ENCODE measurements around the gene LIAS.
"Not testable (repeated sequence)": the region's sequence is repeated elsewhere in the genome, so short reads cannot be mapped to it uniquely, and the experiment has no call there.

LIAS gene

DNA sequence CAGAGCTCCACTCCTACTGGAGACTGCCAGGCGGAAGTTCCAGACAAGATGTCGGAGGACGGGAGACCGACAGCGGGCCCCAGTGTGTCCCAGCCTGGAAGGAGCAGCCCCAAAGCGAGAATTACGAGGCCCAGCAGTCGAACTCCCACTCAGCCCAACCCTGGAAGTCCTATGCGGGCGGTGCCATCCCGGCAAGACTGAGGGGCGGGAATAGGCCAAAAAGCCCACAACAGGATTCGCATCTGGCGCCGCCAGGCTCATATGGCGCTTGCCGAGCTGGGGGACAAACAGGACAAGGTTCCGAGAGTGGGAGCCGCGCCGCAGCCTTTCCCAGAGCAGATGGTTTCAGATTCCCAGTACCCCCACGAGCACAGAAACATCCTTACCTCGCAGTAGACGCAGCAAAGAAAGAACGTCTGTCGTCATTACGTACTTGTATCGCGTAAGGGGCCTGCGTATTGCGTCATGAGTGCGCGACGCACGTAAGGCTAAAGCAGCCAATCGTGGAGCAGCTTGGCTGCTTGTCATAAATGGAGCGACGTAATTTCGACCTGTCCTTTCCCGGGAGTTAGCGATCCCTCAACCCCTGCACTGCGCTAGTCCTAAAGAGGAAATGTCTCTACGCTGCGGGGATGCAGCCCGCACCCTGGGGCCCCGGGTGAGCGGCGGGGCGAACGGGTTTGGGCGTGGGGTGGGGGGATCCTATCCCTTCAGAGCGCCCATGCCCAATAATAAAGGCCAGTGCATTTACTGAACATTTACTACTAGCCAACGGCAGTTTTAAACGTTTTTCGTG is at the start of gene LIAS, which contains the start of gene RPL9:
LIAS (plus strand) TSS at position 552 of the 796 bp plus-strand sequence; CDS start at position 614, 62 bp downstream.
RPL9 (minus strand) TSS at position 418 of the 796 bp plus-strand sequence. CDS start 483 bp downstream, outside the sequence.
- peak within 1 kb of the TSS; percentile 75 to 87 (median 84) for H3K4me3 ChIP-seq
- H3K27me3 ChIP-seq: no peaks in the 10 kb centered on the region
- peak within 1 kb of the TSS; percentile 93 to 99 (median 96) for H3K27ac ChIP-seq
- H4K20me1 ChIP-seq: peaks cover 42 to 47% (median 44%) of the 10 kb centered on the region in 11 experiments
- H3K9me3 ChIP-seq (replicated peaks in 1 of 11): no peaks in the 10 kb centered on the region
- H3K36me3 ChIP-seq: peaks cover 54 to 72% (median 65%) of the 10 kb centered on the region in 11 experiments
- peak in 9 of 11 experiments; percentile 13 to 84 (median 47); a peak in 9 of 22 replicates for TF ChIP-seq Cebpa-rat (IDR thresholded peaks at IDR 0.05)
- H3K9ac ChIP-seq: peak within 1 kb of the TSS; percentile 94 to 99 (median 97)
- H3K4me2 ChIP-seq: peak within 1 kb of the TSS; percentile 78 to 98 (median 94)
- peaks cover 17 to 41% (median 35%) of the 10 kb centered on the region in 10 experiments for H3K4me1 ChIP-seq

DNA sequence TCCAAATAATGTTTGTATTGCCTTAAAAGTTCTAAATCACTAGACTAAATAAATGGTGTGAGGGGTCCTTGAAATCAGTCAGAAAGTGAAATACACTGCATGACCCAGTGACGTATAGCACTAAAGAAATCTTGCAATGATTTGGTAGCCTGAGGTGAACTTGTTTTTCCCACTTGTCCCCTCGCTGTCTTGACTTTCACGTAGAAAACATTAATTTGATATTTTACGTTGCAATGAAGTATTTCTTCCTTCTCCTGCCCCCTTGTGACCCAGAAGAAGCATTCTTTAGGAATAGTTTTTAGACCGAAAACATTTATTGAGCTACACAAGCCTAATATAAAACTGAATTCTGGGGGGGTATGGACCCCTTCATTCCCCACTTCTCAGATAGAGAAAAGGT is 48.4 kb upstream of the LIAS start:
- no peaks in the 10 kb centered on the region for H3K36me3 ChIP-seq
- H3K9me3 ChIP-seq (replicated peaks in 1 of 11): no peaks in the 10 kb centered on the region
- H3K4me3 ChIP-seq: no peak overlapping the region
- no peaks in the 10 kb centered on the region for H4K20me1 ChIP-seq
- no peaks in the 10 kb centered on the region for H3K27me3 ChIP-seq
- no peak overlapping the region for H3K4me2 ChIP-seq
- H3K27ac ChIP-seq: no peak overlapping the region
- H3K4me1 ChIP-seq: no peaks in the 10 kb centered on the region
- no peak for TF ChIP-seq Cebpa-rat (IDR thresholded peaks at IDR 0.05)
- no peak overlapping the region for H3K9ac ChIP-seq

DNA sequence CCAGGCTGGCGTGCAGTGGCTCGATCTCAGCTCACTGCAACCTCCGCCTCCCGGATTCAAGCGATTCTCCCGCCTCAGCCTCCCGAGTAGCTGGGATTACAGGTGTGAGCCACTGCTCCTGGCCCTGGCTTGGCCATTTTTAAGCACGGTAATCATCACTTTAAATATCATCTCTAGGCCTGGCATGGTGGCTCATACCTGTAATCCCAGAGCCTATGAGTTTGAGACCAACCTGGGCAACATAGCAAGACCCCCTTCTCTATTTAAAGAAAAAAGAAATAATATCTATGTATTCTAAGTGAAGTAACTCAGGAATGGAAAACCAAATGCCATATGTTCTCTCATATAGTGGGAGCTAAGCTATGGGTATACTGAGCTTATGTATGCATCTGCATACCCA is 47.3 kb upstream of the LIAS start:
- H3K36me3 ChIP-seq; H3K9ac ChIP-seq; H3K4me3 ChIP-seq; H3K27me3 ChIP-seq; H3K27ac ChIP-seq; H3K4me1 ChIP-seq; H3K9me3 ChIP-seq (replicated peaks in 1 of 11); H3K4me2 ChIP-seq; H4K20me1 ChIP-seq: not testable (repeated sequence)

DNA sequence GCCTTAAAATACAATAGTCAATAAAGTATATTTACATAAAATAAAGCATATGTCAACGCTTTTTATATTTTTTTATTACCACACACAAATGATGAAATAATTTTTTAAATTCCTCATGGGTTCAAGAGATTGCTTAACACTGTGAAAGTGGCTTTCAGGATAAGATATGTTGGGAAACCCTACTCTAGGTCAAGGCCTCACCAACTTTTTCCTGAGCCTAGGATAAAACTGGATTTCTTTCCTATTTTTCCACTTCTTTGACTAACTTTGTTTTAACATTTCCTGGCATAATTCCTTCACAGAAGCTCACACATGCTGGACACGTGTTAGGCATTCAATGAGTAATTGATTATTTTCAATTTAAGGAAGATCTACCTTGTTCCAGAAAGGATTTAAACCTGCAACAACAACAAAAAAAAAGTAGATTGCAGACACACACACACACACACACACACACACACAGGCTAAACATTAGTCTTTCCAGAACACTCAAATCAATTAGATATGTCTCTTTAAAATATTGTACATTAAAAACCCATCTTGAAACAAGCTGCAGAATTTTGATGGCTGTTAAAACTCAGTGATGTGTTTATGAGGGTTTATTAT is 43.1 kb upstream of the LIAS start:
- no peaks in the 10 kb centered on the region for H4K20me1 ChIP-seq
- H3K4me3 ChIP-seq: no peak overlapping the region
- H3K27ac ChIP-seq: no peak overlapping the region
- H3K9ac ChIP-seq: no peak overlapping the region
- no peaks in the 10 kb centered on the region for H3K9me3 ChIP-seq (replicated peaks in 1 of 11)
- no peaks in the 10 kb centered on the region for H3K4me1 ChIP-seq
- no peaks in the 10 kb centered on the region for H3K27me3 ChIP-seq
- no peak for TF ChIP-seq Cebpa-rat (IDR thresholded peaks at IDR 0.05)
- H3K4me2 ChIP-seq: no peak overlapping the region
- no peaks in the 10 kb centered on the region for H3K36me3 ChIP-seq

DNA sequence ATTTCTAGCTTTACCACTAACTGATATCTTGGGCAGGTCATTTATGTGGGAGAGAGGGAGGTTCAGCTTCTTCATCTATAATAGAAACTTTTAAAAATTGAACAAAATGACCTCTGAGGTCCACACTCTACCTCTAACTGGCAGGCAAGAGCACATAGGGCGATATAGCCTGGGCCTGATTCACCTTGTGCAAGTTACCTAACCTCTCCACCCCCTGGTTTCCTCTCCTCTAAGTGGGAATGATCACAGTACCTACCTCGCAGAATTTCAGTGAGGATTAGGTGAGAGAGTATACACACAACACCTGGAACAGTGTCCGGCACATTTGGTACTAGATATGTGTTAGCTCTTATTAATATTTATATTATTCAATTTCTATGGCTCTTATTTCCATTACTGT is 36.6 kb upstream of the LIAS start:
- TF ChIP-seq Cebpa-rat (IDR thresholded peaks at IDR 0.05): no peak
- no peak overlapping the region for H3K27ac ChIP-seq
- H3K36me3 ChIP-seq: no peaks in the 10 kb centered on the region
- H3K4me2 ChIP-seq: no peak overlapping the region
- no peaks in the 10 kb centered on the region for H4K20me1 ChIP-seq
- no peaks in the 10 kb centered on the region for H3K27me3 ChIP-seq
- no peaks in the 10 kb centered on the region for H3K4me1 ChIP-seq
- H3K4me3 ChIP-seq: no peak overlapping the region
- no peak overlapping the region for H3K9ac ChIP-seq
- no peaks in the 10 kb centered on the region for H3K9me3 ChIP-seq (replicated peaks in 1 of 11)

DNA sequence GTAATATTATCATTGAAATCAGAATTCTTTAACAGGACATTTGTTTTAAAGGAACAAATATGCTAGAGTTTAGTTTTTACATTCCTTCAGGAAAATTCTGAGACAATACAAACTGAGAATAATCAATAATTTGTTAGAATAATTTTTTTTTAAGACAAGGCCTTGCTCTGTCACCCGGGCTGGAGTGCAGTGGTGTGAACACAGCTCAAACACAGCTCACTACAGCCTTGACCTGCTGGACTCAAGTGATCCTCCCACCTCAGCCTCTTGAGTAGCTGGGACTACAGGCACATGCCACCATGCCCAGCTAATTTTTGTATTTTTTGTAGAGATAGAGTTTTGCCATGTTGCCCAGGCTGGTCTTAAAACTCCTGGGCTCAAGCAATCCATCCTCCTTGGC is 33.6 kb upstream of the LIAS start:
- H3K27ac ChIP-seq; H3K4me2 ChIP-seq; H3K9ac ChIP-seq; H3K27me3 ChIP-seq; H3K4me1 ChIP-seq; H3K9me3 ChIP-seq (replicated peaks in 1 of 11); H3K4me3 ChIP-seq; H3K36me3 ChIP-seq; H4K20me1 ChIP-seq: not testable (repeated sequence)

DNA sequence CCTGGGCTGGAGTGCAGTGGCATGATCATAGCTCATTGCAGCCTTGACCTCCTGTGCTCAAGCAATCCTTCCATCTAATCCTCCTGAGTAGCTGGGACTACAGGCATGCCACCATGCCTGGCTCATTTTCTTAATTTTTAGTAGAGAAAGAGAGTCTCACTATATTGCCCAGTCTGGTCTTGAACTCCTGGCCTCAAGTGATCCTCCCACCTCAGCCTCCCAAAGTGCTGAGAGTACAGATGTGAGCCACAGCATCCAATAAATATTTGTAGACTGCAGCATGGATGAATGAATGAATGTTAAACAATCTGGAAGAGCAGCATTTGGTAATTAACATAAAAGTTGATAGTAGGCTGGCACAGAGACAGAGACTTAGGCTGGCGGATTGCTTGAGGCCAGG is 32.1 kb upstream of the LIAS start:
- Histone ChIP-seq H3K27me3 (no peaks in the 10 kb centered on the region), H3K4me2 (no peak overlapping the region), H3K9ac (no peak overlapping the region), H3K9me3 (replicated peaks in 1 of 11) (no peaks in the 10 kb centered on the region), H3K27ac (no peak overlapping the region), H3K4me3 (no peak overlapping the region), H3K36me3 (no peaks in the 10 kb centered on the region), H3K4me1 (peaks cover 0 to 7% (median 0%) of the 10 kb centered on the region in 10 experiments; a peak in 1 of 20 replicates), H4K20me1 (no peaks in the 10 kb centered on the region)
- no peak for TF ChIP-seq Cebpa-rat (IDR thresholded peaks at IDR 0.05)

DNA sequence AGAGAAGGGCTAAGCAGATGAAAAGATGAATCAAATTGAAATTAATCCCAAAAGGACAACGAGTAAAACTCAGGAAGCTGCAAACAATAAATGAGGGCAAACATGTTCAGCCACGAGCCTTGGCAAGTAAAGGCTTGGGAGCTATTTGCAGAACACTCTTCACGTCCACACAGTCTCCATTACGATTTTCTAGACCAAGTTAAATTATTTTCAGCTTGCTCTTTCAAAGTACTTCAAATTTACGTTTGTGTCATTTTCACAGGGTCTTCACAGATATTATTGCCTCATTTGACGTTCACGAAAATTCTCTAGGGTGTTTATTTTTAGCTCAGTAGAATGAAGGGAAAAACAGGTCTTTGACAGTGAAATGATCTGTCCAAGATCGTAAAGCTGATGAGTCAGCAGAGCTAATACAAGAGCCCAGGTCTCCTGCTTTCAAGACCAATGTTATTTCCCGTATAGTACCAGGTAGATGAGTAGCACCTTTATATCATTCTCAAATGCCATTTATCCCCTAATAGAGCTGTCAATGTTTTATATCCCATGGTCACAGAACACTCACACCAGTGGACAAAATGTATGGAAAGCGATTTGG is 31.2 kb upstream of the LIAS start:
- no peak overlapping the region for H3K27ac ChIP-seq
- H3K4me2 ChIP-seq: 0 out of 22 replicates have a peak overlapping the region, but pooled peaks of 1 of the 11 experiments have one; percentile 18
- no peaks in the 10 kb centered on the region for H4K20me1 ChIP-seq
- H3K27me3 ChIP-seq: no peaks in the 10 kb centered on the region
- H3K9me3 ChIP-seq (replicated peaks in 1 of 11): no peaks in the 10 kb centered on the region
- H3K9ac ChIP-seq: no peak overlapping the region
- H3K36me3 ChIP-seq: no peaks in the 10 kb centered on the region
- H3K4me3 ChIP-seq: no peak overlapping the region
- no peak for TF ChIP-seq Cebpa-rat (IDR thresholded peaks at IDR 0.05)
- peaks cover 0 to 7% (median 0%) of the 10 kb centered on the region in 10 experiments; a peak in 1 of 20 replicates for H3K4me1 ChIP-seq

DNA sequence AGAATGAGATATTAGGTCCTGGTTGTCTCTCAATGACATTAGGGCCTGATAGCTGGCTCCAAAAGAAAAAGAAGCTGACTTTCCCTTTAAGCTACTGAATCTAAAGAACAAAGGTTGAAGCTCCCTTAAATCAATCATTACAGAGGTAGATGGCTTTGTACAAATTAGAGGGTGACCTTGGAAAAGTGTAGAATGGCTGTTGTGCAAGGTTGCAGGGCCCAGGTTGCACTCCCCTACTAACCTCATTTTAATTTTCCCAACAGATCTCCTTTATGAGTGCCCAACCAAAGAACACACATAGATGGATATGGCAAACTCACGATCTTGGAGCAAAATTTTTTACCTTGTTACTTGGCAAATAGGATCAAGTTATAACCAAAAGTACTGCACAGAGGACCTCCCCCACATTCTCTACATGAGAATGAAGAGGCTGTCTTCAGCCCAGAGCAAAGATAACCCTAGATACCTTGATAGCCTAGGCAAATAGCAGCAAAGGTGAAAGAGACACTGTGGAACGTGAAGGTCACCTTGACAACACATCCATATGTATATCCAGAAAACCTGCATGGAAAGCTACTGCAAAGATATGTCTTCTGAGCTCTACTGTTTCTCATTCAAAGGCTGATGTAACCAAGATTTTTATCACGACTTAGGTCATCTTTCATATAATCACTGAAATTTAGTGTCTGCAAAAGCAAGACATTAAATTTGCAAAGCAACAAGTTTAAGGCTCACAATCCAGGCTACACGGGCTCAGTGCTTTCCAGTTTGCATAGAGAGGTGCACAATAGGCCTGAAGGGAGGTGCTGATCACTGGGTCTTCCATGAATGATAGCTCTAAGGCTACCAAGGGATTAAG is 29.2 kb upstream of the LIAS start:
- Histone ChIP-seq H3K4me1 (peaks cover 0 to 7% (median 0%) of the 10 kb centered on the region in 10 experiments; a peak in 1 of 20 replicates), H3K4me3 (no peak overlapping the region), H3K4me2 (no peak overlapping the region), H4K20me1 (no peaks in the 10 kb centered on the region), H3K9ac (no peak overlapping the region), H3K27me3 (no peaks in the 10 kb centered on the region), H3K36me3 (no peaks in the 10 kb centered on the region), H3K9me3 (replicated peaks in 1 of 11) (no peaks in the 10 kb centered on the region), H3K27ac (no peak overlapping the region)
- no peak for TF ChIP-seq Cebpa-rat (IDR thresholded peaks at IDR 0.05)
